ENCODE data around the gene PF4V1.

DNA sequence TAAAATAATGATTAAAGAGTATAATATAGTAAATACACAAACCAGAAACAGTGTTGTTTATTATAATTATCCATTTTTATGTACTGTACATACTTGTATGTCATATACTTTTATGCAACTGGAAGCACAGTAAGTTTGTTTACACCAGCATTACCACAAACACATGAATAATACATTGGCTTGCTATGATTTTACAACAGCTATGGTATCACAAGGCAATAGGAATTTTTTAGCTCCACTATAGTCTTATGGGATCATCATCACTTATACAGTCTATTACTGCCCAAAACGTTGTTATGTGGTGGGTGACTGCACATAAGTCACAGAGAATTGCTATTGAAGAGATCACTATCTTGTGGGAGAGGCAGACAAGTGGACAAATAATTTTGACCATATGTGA is 1.8 kb upstream of the PF4V1 start:
- no peak for TF ChIP-seq EZH2 (optimal IDR thresholded peaks at IDR 0.05; ENCODE audit: low read depth, low read length)
- TF ChIP-seq, protein P1, sequence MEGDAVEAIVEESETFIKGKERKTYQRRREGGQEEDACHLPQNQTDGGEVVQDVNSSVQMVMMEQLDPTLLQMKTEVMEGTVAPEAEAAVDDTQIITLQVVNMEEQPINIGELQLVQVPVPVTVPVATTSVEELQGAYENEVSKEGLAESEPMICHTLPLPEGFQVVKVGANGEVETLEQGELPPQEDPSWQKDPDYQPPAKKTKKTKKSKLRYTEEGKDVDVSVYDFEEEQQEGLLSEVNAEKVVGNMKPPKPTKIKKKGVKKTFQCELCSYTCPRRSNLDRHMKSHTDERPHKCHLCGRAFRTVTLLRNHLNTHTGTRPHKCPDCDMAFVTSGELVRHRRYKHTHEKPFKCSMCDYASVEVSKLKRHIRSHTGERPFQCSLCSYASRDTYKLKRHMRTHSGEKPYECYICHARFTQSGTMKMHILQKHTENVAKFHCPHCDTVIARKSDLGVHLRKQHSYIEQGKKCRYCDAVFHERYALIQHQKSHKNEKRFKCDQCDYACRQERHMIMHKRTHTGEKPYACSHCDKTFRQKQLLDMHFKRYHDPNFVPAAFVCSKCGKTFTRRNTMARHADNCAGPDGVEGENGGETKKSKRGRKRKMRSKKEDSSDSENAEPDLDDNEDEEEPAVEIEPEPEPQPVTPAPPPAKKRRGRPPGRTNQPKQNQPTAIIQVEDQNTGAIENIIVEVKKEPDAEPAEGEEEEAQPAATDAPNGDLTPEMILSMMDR (IDR thresholded peaks at IDR 0.05; ENCODE audit: low read length): no peak

Data from MM.1S (cell line).